Uterus (tissue), 2 donors: ENCODE data around the gene L2HGDH.

Experiments
- CTCF ChIP-seq, 4 experiments: fragments of 200-600 bp in 2 of 4; fragments of 450-650 bp in 2 of 4; sonication (generic) in 2 of 4; IDR thresholded peaks; one replicate each; pipeline ENCODE4 v1.5.1; 2016 to 2019; ENCODE audit warnings: antibody characterized with exemption in 4 of 4, mild to moderate bottlenecking in 2 of 4, moderate library complexity in 1 of 4
- POLR2A ChIP-seq, 2 donors: fragments of 450-650 bp; IDR thresholded peaks; one replicate each; pipeline ENCODE4 v1.6.1; 2016; ENCODE audit warnings: antibody characterized with exemption in 2 of 2, mild to moderate bottlenecking in 1 of 2, moderate library complexity in 1 of 2

- TF ChIP-seq CTCF (IDR thresholded peaks at IDR 0.05) (no peak), POLR2A (IDR thresholded peaks at IDR 0.05) (no peak)
These were observed 38.9 kb upstream of the L2HGDH start for GRCh38 chr14:50350975-50351374.
